Activated CD8-positive, alpha-beta memory T cell treated with anti-CD3 and anti-CD28 coated beads for 1 hour (primary cell): ENCODE results near the gene DICER1.
A peak's percentile ranks its signal among the peaks of the same experiment; 100 is the strongest.
"Not testable (repeated sequence)": the region's sequence is repeated elsewhere in the genome, so short reads cannot be mapped to it uniquely, and the experiment has no call there.

Experiments used
- DNase-seq, 2 donors: peaks; one replicate each; pipeline ENCODE4 v3.0.0-alpha.2; 2020; ENCODE audit warnings: low read depth in 1 of 2; ENCODE audit errors: extremely low read depth in 1 of 2

DICER1 gene, protein sequence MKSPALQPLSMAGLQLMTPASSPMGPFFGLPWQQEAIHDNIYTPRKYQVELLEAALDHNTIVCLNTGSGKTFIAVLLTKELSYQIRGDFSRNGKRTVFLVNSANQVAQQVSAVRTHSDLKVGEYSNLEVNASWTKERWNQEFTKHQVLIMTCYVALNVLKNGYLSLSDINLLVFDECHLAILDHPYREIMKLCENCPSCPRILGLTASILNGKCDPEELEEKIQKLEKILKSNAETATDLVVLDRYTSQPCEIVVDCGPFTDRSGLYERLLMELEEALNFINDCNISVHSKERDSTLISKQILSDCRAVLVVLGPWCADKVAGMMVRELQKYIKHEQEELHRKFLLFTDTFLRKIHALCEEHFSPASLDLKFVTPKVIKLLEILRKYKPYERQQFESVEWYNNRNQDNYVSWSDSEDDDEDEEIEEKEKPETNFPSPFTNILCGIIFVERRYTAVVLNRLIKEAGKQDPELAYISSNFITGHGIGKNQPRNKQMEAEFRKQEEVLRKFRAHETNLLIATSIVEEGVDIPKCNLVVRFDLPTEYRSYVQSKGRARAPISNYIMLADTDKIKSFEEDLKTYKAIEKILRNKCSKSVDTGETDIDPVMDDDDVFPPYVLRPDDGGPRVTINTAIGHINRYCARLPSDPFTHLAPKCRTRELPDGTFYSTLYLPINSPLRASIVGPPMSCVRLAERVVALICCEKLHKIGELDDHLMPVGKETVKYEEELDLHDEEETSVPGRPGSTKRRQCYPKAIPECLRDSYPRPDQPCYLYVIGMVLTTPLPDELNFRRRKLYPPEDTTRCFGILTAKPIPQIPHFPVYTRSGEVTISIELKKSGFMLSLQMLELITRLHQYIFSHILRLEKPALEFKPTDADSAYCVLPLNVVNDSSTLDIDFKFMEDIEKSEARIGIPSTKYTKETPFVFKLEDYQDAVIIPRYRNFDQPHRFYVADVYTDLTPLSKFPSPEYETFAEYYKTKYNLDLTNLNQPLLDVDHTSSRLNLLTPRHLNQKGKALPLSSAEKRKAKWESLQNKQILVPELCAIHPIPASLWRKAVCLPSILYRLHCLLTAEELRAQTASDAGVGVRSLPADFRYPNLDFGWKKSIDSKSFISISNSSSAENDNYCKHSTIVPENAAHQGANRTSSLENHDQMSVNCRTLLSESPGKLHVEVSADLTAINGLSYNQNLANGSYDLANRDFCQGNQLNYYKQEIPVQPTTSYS (N-terminal part only)

GRCh38 chr14:95157327-95158189 is at the start of gene DICER1:
Gene DICER1, minus strand, starts transcription at chr14:95157529. Its CDS starts 24,071 bp downstream, at chr14:95133458.
- peak; percentile 87 to 94 for DNase-seq

GRCh38 chr14:95206534-95206933 is 49.2 kb upstream of the DICER1 start:
- DNase-seq: no peak

DNA sequence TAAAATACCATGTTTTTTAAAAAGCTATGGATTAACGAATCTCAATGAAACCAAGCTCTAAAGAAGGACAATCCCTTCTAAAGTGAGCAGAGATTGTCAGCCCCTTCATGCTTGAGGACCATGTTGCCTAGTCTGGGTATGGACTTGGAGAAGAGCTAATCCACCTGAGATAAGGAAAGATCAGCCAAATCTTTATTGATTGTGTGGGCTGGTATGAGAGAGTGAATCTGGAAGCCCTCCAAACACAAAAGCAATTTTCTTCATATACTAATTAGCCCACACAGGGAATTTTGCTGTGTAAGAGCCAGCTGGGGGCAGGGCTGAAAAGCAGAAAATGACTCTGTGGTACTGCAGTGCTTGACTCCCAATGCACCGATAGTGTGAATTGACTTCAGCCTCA is 47.4 kb upstream of the DICER1 start:
- DNase-seq: no peak

DNA sequence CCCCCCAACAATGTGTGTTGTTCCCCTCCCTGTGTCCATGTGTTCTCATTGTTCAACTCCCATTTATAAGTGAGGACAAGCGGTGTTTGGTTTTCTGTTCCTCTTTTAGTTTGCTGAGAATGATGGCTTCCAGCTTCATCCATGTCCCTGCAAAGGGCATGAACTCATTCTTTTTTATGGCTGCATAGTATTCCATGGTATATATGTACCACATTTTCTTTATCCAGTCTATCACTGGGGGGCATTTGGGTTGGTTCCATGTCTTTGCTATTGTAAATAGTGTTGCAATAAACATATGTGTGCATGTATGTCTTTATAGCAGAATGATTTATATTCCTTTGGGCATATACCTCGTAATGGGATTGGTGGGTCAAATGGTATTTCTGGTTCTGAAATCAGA is 44.4 kb upstream of the DICER1 start:
- DNase-seq: not testable (repeated sequence)

DNA sequence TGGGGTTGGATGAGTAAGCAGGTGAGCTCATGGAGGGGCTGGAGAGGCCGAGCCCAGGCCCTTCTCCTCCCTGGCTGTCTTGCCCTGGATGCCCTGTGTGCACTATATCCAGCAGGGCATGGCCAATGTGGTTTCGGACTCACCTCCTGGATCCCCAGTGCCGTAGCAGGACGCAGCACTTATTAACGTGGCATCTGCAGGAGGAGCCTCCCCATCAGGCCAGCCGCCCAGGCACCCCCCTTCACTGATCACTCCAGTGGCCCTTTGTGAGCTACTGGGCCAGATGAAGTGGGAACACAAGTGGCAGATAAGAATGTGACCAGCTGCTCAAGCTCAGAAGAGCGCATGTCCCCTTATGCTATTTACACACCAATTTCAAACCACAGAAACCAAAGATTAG is 43.1 kb upstream of the DICER1 start:
- DNase-seq: no peak

- no peak for DNase-seq
Measured at GRCh38 chr14:95199298-95199983, 42.1 kb upstream of the DICER1 start.

DNA sequence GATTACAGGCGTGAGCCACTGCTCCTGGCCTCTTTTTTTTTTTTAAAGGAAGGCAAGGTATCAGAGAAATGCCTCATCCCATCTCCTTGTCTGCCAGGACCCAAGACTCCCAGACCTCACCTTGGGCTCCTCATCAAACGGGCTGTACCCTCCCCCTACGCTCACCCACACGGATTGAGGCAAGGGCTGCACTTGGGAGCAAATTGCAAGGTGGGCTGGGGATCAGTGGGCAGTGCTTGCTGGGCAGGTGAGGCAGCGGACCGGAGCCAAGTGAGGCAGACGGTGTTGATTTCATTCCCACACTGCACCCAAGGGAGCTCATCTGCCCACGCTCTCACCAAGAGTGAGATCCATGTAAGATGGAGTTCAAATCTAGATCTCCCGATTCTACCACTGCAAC is 41.0 kb upstream of the DICER1 start:
- no peak for DNase-seq

DNA sequence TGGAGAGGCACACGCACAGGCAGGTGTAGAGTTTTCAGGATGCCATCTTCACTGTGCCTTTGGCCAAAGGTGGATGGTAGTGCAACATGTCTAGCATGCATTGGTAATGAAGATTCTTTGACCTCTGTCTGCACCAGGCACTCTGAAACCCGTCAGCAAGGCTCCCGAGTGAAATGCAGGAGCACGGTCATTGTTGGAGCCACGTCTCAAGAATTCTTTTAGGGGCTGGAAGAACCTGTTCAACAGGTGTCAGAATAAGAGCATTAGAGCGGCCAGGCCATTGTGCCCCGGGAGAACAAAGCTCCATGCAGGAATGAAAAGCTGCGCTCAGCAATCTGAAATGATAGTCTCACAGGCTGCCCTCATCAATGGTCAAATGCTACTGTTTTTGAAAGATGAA is 40.2 kb upstream of the DICER1 start:
- DNase-seq: no peak

DNA sequence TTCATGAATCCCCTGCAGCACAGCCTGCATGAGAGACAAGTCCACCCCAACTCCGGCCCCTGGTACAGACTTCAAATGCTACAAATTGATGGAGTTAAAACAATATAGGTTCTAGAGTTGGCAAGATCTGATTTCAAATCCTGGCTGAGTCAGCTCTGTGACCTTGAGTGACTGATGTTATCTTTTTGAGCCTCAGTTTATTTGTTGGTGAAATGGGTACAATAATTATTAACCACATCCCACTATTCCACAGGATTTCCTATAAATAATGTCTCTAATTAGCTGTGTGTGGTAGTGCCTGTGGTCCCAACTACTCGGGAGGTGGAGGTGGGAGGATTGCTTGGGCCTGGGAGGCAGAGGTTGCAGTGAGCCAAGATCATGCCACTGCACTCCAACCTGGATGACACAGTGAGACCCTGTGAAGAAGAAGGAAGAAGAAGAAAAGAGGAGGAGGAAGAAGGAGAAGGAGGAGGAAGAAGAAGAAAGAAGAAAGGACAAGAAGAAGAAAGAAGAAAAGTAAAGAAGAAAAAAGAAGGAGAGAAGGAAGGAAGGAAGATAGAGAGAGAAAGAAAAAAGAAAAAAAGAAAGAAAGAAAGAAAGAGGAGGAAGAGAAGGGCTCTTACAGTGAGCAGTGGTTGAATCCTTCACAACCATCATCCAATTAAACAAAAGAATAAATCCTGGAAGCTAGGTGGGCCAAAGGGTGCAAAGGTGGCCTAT is 39.7 kb upstream of the DICER1 start:
- no peak for DNase-seq

DNA sequence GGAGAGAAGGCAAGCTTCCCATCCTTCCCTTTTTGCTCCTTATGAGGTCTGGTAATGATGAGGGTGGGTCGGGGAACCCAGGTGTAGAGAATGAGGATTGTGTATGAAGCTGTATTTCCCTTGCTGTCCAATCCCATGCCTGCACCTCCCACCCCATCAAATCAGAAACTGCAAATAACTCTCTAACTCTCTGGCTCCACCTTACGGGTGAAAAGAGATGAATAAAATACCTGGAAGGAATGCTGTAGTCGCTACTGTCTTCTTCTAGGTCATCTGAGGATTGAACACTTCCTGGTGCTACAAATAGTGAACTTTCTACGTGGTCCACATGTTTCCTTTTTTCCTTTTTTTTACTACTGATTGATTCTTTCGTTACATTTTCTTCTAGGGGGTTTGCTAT is 38.9 kb upstream of the DICER1 start:
- no peak for DNase-seq

GRCh38 chr14:95195031-95195430 is 37.7 kb upstream of the DICER1 start:
- no peak for DNase-seq

DNA sequence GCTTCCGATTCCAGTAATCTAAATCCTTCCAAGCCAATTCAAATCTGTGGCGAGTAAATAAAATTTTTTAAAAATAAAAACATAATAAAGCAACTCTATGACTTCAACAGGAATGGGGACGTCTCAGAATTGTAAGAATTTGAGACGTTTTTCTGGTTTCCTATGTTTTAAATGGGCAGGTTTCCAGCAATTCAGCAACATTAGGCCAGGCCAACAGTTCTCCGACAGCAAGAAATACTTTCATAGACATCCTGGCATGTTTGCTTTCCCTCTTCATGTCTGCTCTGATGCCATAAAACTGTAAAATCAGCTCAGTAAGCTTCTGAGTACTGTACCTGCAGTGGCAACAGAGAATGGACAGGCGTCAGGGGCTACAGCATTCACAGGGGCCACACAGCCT is 35.8 kb upstream of the DICER1 start:
- no peak for DNase-seq

DNA sequence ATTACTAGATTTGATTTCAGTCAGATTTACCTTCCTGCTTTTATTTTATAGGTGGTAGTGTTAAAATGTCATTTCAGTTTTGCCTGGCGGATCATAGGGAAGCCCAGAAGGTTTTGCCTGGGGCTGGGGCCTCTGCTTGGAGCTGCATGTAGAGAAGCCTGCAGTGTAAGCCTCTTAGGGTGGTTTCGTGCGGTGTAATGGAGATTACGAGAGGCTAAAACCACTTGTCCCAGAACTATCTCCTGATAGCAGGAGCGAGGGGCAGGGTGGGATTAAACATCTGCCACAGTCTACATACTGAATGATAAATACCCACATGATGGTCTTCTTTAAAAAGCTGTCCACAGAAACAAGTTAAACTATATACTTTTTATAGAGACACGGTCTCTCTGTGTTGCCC is 35.0 kb upstream of the DICER1 start:
- no peak for DNase-seq

DNA sequence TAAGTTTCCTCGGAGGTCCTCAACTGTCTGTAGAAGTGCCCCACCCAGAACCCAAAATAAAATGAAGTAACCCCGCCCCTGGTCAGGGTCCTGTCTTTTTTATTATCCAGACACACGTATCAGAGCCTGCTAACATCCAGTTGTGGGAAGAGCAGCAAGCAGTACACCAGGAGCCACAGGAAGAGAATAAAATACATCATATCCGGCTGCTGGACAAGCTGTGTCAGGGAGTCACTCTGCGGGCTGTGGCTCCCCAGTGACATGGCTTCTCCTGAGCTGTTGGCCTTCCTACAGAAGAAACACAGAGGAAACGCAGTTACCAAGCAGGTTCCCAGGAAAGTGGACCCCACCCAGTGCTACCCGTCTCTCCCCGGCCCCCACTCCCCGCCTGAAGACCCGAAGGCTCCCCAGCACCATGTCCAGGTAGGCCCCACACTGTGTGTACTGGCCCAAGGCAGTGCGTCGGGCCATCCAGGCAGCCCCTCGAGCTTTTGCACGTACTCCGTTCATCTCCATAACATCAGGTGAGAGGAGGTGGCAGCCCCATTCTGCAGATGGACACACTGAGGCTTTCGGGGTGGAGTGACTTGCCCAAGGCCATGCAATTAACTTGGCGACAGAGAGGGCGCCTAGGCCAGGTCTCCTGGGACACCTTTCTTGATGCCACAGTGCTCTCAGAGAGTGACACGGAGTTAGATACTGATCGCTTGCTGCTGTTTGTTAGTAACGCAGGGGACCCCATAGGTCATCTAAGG is 34.3 kb upstream of the DICER1 start:
- no peak for DNase-seq

- DNase-seq: no peak
Measured at GRCh38 chr14:95190857-95191256, 33.5 kb upstream of the DICER1 start.

GRCh38 chr14:95190346-95190840 is 33.1 kb upstream of the DICER1 start:
- DNase-seq: no peak

DNA sequence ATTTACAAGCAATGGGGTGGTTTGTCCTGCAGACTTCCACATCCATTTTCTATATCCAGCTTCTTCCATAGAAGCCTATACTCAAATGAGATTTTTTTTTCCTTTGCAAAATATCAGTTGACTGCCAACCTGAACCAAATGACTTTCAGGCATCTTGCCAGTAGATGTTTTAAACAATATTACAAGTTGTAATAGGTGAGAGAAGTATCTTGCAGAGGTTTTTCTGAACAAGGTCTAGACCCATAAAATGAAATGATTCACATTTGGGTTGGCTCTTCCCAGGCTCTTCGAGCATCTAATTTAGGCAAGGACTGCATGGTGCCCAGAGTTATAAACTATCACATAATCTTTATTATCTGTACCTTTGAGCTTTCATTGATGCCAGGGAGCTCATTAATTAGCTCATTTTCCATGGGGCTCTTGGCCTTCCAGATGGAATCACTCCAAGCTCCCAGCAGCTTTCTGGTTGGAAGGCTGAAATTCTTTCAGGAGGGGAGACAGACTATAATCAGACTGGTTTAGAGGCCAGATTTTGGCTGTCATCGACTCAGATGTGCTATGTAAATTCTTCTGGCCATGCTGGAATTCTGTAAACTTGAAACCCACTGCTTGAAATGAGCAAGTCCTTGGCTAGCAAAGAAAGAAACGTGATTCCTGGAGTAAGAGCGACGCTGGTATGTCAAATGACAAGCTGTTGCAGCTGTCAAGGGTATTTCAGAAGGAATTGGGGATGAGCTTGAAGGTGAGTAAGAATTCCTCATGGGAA is 32.2 kb upstream of the DICER1 start:
- no peak for DNase-seq
